HG02798 (cell line): Measurements from ENCODE around the gene NUTM2G.
"Not testable (repeated sequence)": the region's sequence is repeated elsewhere in the genome, so short reads cannot be mapped to it uniquely, and the experiment has no call there.

Experiments used
- ATAC-seq: cut with Tn5 transposase; IDR thresholded peaks from one replicate; pipeline ENCODE4 v1.9.1; 2021; ENCODE audit warnings: mild to moderate bottlenecking; ENCODE audit not compliant: unreplicated experiment, poor library complexity

The NUTM2G gene

GRCh38 chr9:96940982-96941381 is 12.3 kb downstream of the NUTM2G start:
- ATAC-seq = peak; percentile 64

DNA sequence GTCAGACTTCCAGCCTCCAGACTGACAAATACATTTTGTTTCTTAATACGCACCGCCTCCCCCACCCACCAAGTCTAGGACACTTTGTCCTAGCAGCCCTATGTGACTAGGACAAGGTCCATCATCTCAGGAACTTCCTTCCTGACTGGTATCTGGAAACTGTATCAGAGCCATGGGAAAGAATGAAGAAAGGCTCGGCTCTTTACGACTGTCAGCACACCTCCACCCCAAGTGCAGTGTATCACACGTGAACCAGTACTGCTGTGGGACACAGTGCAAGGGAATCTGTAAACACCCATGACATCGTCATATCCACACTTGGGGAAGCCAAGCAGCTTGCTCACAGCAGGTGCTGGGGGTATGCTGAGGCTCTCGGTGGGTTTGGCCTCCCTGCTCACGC is 13.0 kb downstream of the NUTM2G start:
- not testable (repeated sequence) for ATAC-seq

DNA sequence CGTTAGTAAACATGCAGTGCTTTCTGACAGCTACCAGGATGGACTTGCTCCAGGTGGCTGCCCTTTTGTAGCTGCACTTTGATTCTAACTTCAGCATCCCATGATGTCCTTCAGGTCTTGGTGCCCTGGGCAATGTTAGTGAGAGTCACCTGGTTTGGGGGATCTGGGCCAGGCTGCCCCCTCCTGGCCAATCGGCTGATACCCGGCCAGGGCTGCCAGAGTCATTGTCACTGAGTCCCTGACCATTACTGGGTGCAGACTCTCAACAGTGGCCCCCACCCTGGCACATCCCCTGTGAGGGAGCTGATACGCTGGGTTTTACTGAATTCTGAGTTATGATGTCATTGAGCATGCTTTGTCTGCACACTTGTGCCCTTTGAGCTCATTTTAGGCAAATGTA is 13.5 kb downstream of the NUTM2G start:
- ATAC-seq = not testable (repeated sequence)

DNA sequence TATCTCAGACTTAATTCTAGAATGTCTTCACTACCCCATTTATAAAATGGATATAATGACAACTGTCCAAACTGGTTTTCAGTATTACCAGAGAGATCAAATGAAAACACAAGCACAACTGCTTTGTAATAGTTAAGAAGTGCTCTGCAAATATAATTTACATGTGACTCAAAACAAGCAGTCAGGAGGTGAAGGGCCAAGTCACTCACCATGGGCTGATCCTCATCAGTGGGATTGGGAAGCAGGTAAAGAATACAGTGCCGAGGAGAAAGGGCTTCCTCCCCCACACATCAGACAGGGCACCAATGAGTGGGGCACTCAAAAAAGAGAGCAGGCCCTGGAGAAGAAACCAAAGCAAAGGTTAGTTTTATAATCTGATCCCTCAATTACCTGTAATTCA is 20.7 kb downstream of the NUTM2G start:
- ATAC-seq = not testable (repeated sequence)

DNA sequence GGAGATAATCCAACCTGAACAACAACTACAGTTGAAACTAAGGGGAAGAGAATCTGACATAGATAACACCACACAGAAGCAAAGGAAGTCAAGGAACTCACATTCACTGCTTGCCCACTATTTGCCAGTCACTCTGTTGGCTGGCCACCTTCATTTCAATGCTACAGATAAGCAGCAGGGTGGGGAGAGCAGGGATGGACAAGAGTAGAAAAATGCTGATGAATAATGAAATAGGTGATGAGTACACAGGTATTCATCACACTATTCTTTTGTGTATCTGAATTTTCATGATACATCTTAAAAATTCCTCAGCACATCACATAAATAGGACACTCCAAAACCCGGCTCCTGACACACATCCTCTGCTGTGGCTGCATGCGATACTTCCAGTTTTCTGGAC is 21.9 kb downstream of the NUTM2G start:
- ATAC-seq = not testable (repeated sequence)

DNA sequence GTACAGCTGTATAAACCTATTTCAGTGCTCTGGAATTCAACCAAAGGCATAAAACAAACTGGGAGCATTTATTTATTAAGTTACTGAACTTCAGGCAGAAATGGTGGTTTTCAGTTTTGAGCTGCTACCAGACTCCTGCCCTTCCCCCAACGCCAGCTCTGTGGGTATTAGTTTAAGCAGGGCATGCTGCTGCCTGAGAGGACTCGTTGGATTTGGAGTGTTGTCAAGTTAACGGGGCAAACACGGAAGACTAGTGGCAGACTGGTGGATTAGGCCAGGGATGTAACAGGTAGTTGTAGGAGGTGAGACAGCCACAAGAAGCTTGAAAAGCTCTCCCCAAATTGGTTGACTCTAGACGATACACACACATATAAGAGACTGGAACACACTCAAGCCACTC is 38.9 kb downstream of the NUTM2G start:
- not testable (repeated sequence) for ATAC-seq

GRCh38 chr9:96972552-96972951 is 43.9 kb downstream of the NUTM2G start:
- ATAC-seq = not testable (repeated sequence)

DNA sequence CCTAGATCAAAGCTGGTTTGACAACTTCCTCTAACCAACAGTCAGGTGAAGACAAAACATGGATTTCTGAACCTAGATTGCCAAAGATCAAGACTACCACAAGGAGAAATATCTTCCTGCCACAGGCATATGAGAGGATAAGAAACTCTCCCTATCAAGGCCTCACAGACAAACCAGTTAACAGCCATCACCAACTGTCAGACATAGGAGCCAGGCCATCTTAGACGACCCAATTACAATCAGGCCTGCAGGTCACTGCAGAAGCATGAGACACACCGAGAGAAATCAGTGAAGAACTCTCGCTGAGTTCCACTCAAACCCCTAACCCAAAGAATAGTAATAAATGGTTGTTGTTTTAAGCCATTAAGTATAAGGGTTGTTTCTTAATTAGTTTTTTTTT is 45.4 kb downstream of the NUTM2G start:
- ATAC-seq = not testable (repeated sequence)

DNA sequence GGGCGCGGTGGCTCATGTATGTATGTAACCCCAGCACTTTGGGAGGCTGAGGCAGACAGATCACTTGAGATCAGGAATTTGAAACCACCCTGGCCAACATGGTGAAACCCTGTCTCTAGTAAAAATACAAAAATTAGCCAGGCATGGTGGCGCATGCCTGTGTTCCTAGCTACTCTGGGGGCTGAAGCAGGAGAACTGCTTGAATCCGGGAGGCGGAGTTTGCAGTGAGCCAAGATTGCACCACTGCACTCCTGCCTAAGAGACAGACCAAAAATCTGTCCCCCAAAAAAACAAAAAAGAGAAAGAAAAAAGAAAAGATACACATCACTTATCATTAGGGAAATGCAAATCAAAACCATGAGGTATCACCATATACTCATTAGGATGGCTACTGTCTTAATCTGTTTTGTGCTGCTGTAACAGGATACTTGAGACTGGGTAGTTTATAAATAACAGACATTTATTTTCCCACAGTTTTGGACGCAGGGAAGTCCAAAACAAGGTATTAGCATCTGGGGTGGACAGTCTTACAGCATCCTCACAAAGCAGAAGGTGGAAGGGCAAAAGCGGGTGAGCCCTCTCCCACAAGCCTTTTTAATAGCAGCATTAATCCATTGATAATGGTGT is 55.0 kb downstream of the NUTM2G start:
- not testable (repeated sequence) for ATAC-seq

DNA sequence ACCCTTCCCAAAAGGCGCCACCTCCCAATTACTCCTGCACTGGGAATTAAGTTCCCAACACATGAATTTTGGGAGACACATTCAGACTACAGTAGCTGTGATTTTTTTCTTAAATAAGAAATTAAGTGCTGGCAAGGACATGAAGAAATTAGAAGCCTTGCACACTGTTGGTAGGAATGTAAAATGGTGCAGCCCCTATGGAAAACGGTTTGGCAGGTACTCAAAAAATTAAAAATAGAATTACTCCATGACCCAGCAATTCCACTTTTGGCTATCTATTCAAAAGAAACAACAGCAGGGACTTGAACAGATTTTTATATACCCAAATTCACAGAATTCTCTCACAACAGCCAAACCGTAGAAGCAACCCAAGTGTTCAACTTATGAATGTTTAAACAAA is 55.5 kb downstream of the NUTM2G start:
- not testable (repeated sequence) for ATAC-seq

DNA sequence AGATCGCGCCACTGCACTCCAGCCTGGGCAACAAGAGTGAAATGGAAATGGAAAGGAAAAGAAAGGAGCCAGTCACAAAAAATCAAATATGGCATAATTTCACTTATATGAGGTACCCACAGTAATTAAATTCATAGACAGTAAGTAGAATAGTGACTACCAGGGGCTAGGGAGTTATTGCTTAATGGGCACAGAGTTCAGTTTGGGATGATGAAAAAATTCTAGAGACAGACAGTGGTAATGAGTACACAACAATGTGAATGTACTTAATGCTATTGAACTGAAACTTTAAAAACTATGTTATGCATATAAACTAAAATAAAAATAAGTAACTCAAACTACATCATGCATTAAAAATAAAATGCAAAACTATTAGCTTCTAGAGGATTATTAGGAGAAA is 56.2 kb downstream of the NUTM2G start:
- not testable (repeated sequence) for ATAC-seq
